ENCODE measurements around the gene CTNNB1. TPM values are rescaled to one million over a fixed set of nuclear protein-coding genes. Genes with fewer than 3 reads are reported as not detected.

Gene CTNNB1
- total and polyA plus RNA-seq, 2 of the 13 experiments (the other 11 are each of a cell fraction or from before 2014, with no cell fraction given): 398 to 489 TPM

- no peak for TF ChIP-seq TRIM22 (IDR thresholded peaks at IDR 0.05)
These were observed 20.7 kb upstream of the CTNNB1 start (continued) for GRCh38 chr3:41178576-41178975.

- no TSS peak for BruUV-seq (replicated peaks)
- H3K9me3 ChIP-seq (ENCODE audit: low read length): no peaks in the 10 kb centered on the region
- H3K79me2 ChIP-seq (ENCODE audit: insufficient read depth, low read length): no peaks in the 10 kb centered on the region
- no peak overlapping the region for H2AFZ ChIP-seq (ENCODE audit: low read length)
- no peaks in the 10 kb centered on the region for H4K20me1 ChIP-seq (ENCODE audit: insufficient read depth, low read length)
- no peak overlapping the region for H3K27ac ChIP-seq (ENCODE audit: extremely low read length, insufficient read depth, low read length)
- ChIA-PET CTCF (ENCODE audit: low intra/inter-chr PET ratio, low total read pairs) (no interaction called here), POLR2A (no interaction called here)
- no peak for ATAC-seq
- H3K4me1 ChIP-seq (ENCODE audit: insufficient read depth, low read length): peaks cover 10% of the 10 kb centered on the region
- 10% methylated on average over 2 of the region's 2 CpGs for WGBS (ENCODE audit: low lambda C conversion rate)
- H3K27me3 ChIP-seq (ENCODE audit: control insufficient read depth in 1 of 2, insufficient read depth in 2 of 2, low read length in 2 of 2): peaks cover 0 to 9% of the 10 kb centered on the region in 2 experiments; a peak in 2 of 5 replicates
- H3K4me3 ChIP-seq (replicated peaks in 1 of 3; ENCODE audit: insufficient read depth in 1 of 3, low read depth in 2 of 3, low read length in 3 of 3): no peak overlapping the region
- no peak overlapping the region for H3K4me2 ChIP-seq (ENCODE audit: low read depth, low read length)
- DNase-seq (ENCODE audit: low spot score): no peak
- intact Hi-C loops (cut with micrococcal nuclease; ENCODE audit: unreplicated experiment) (no loop called here), in situ Hi-C loops (cut with HindIII; ENCODE audit: extremely low pct_ligation_motif_present, low pct_unique_long_range_greater_than_20kb) (no loop called here)
- no peak overlapping the region for H3K9ac ChIP-seq (ENCODE audit: insufficient read depth, low read depth, low read length)
- no peaks in the 10 kb centered on the region for H3K36me3 ChIP-seq (replicated peaks in 1 of 2; ENCODE audit: control insufficient read depth in 1 of 2, insufficient read depth in 2 of 2, low read length in 2 of 2)
- no peak for FAIRE-seq
- TF ChIP-seq UBTF (CRISPR knock-in tag; IDR thresholded peaks at IDR 0.05): no peak
- no peak for TF ChIP-seq ARNT (IDR thresholded peaks at IDR 0.05)
- TF ChIP-seq JUN (CRISPR knock-in tag; IDR thresholded peaks at IDR 0.05): no peak
- TF ChIP-seq MXD1 (CRISPR knock-in tag; IDR thresholded peaks at IDR 0.05): no peak
- no peak for TF ChIP-seq NFIB (CRISPR knock-in tag; IDR thresholded peaks at IDR 0.05; ENCODE audit: borderline replicate concordance)
- no peak for TF ChIP-seq FOXO1 (CRISPR knock-in tag; IDR thresholded peaks at IDR 0.05)
- TF ChIP-seq ZNF431 (CRISPR knock-in tag; IDR thresholded peaks at IDR 0.05; ENCODE audit: borderline replicate concordance, low read depth): no peak
- no peak for TF ChIP-seq SMAD1 (CRISPR knock-in tag; IDR thresholded peaks at IDR 0.05; ENCODE audit: borderline replicate concordance, low read depth)
- TF ChIP-seq RBFOX2 (IDR thresholded peaks at IDR 0.05; ENCODE audit: low read depth, low read length): no peak
- TF ChIP-seq MED1 (CRISPR knock-in tag; IDR thresholded peaks at IDR 0.05): no peak
- no peak for TF ChIP-seq THAP7 (CRISPR knock-in tag; IDR thresholded peaks at IDR 0.05)
- TF ChIP-seq HBP1 (CRISPR knock-in tag; IDR thresholded peaks at IDR 0.05; ENCODE audit: low read depth): no peak
- no peak for TF ChIP-seq ZNF224 (CRISPR knock-in tag; IDR thresholded peaks at IDR 0.05)
- TF ChIP-seq ZNF101 (CRISPR knock-in tag; IDR thresholded peaks at IDR 0.05; ENCODE audit: borderline replicate concordance, low read depth): no peak
- TF ChIP-seq ZNF800 (CRISPR knock-in tag; IDR thresholded peaks at IDR 0.05): no peak
These were observed 18.9 kb upstream of the CTNNB1 start for GRCh38 chr3:41180396-41180795.

All from HepG2 (cell line).